ENCODE measurements around the gene AKR1A1. TPM values are rescaled to one million over a fixed set of nuclear protein-coding genes. Genes with fewer than 3 reads are reported as not detected.

Gene AKR1A1
- total and polyA plus RNA-seq, 2 of the 8 experiments (the other 6 are each of a cell fraction or from before 2014, with no cell fraction given) = 344 to 435 TPM

- no peak for TF ChIP-seq CHD7 (IDR thresholded peaks at IDR 0.05; ENCODE audit: insufficient replicate concordance, low read length)
- TF ChIP-seq RFX5 (IDR thresholded peaks at IDR 0.05; ENCODE audit: borderline replicate concordance, low read depth, low read length) = no peak
- no peak for TF ChIP-seq JUN (IDR thresholded peaks at IDR 0.05; ENCODE audit: low read depth, low read length)
- no peak for TF ChIP-seq CEBPB (IDR thresholded peaks at IDR 0.05; ENCODE audit: low read depth, low read length)
- no peak for TF ChIP-seq CBX5 (IDR thresholded peaks at IDR 0.05; ENCODE audit: low read depth, low read length)
- TF ChIP-seq CBX8 (IDR thresholded peaks at IDR 0.05; ENCODE audit: borderline replicate concordance, low read depth, low read length) = no peak
- TF ChIP-seq SP2 (IDR thresholded peaks at IDR 0.05; ENCODE audit: low read length) = no peak
Measured at GRCh38 chr1:45617618-45618017, 67.0 kb downstream of the AKR1A1 start (continued).
